H9 (cell line): ENCODE data around the gene CDK5R1. TPM values are rescaled to one million over a fixed set of nuclear protein-coding genes. Genes with fewer than 3 reads are reported as not detected.

Source experiments
- DNase-seq: peaks from one replicate; pipeline ENCODE4 v3.0.0-alpha.2; 2017
- H2AFZ ChIP-seq: one replicate; pipeline ENCODE4 v1.6.1; 2013; ENCODE audit warnings: mild to moderate bottlenecking, low read length, control low read depth, moderate library complexity
- H2AK5ac ChIP-seq: 2 replicates; pipeline ENCODE4 v1.6.1; 2013; ENCODE audit warnings: low read length, control low read depth, mixed read lengths; ENCODE audit not compliant: insufficient read length
- H2BK120ac ChIP-seq: one replicate; pipeline ENCODE4 v1.6.1; 2013; ENCODE audit warnings: low read depth, mild to moderate bottlenecking, low read length, control low read depth, inconsistent platforms; ENCODE audit not compliant: poor library complexity, severe bottlenecking
- H2BK12ac ChIP-seq: 2 replicates; pipeline ENCODE4 v1.6.1; 2013; ENCODE audit warnings: low read length, control low read depth, mixed read lengths, low read depth; ENCODE audit not compliant: insufficient read length
- H2BK15ac ChIP-seq: 2 replicates; pipeline ENCODE4 v1.6.1; 2013; ENCODE audit warnings: low read depth, low read length, control low read depth
- H2BK20ac ChIP-seq: one replicate; pipeline ENCODE4 v1.6.1; 2013; ENCODE audit warnings: low read depth, mild to moderate bottlenecking, low read length, control low read depth, inconsistent platforms; ENCODE audit not compliant: poor library complexity, severe bottlenecking
- H2BK5ac ChIP-seq: 2 replicates; pipeline ENCODE4 v1.6.1; 2013; ENCODE audit warnings: low read length, control low read depth, mixed read lengths; ENCODE audit not compliant: insufficient read length
- H3K14ac ChIP-seq: 2 replicates; pipeline ENCODE4 v1.6.1; 2013; ENCODE audit warnings: low read length, control low read depth; ENCODE audit not compliant: insufficient read depth
- H3K18ac ChIP-seq: 2 replicates; pipeline ENCODE4 v1.6.1; 2013; ENCODE audit warnings: low read depth, mild to moderate bottlenecking, mixed read lengths, low read length, control low read depth; ENCODE audit not compliant: insufficient read length
- H3K23ac ChIP-seq: 2 replicates; pipeline ENCODE4 v1.6.1; 2013; ENCODE audit warnings: low read length, control low read depth, mixed read lengths, low read depth; ENCODE audit not compliant: insufficient read length
- H3K23me2 ChIP-seq: 2 replicates; pipeline ENCODE4 v1.6.1; 2013; ENCODE audit warnings: low read depth, mild to moderate bottlenecking, mixed read lengths, low read length, control low read depth; ENCODE audit not compliant: insufficient read length, poor library complexity, severe bottlenecking
- H3K27ac ChIP-seq: 2 replicates; pipeline ENCODE4 v1.5.1; 2013; ENCODE audit warnings: low read length, control low read depth, mixed read lengths, low read depth; ENCODE audit not compliant: insufficient read length
- H3K27me3 ChIP-seq: 2 replicates; pipeline ENCODE4 v1.6.1; 2013; ENCODE audit warnings: low read length, control low read depth, inconsistent platforms; ENCODE audit not compliant: insufficient read depth
- H3K4ac ChIP-seq: 2 replicates; pipeline ENCODE4 v1.6.1; 2013; ENCODE audit warnings: low read depth, mild to moderate bottlenecking, control low read depth, inconsistent platforms, low read length, moderate library complexity
- H3K4me1 ChIP-seq: 2 replicates; pipeline ENCODE4 v1.6.1; 2013; ENCODE audit warnings: low read length, control low read depth, inconsistent platforms; ENCODE audit not compliant: insufficient read depth
- H3K4me2 ChIP-seq: 2 replicates; pipeline ENCODE4 v1.6.1; 2013; ENCODE audit warnings: low read length, control low read depth, mixed read lengths; ENCODE audit not compliant: insufficient read length, insufficient read depth
- H3K56ac ChIP-seq: 2 replicates; pipeline ENCODE4 v1.6.1; 2013; ENCODE audit warnings: low read depth, mild to moderate bottlenecking, mixed read lengths, low read length, control low read depth; ENCODE audit not compliant: insufficient read length
- H3K79me1 ChIP-seq: 2 replicates; pipeline ENCODE4 v1.6.1; 2013; ENCODE audit warnings: low read depth, mild to moderate bottlenecking, moderate library complexity, low read length, control low read depth, inconsistent platforms; ENCODE audit not compliant: insufficient read depth, poor library complexity, severe bottlenecking
- H3K79me2 ChIP-seq: 2 replicates; pipeline ENCODE4 v1.6.1; 2013; ENCODE audit warnings: low read length, control low read depth, inconsistent platforms; ENCODE audit not compliant: insufficient read depth
- H3K9ac ChIP-seq: 2 replicates; pipeline ENCODE4 v1.6.1; 2013; ENCODE audit warnings: low read length, control low read depth, mixed read lengths; ENCODE audit not compliant: insufficient read length; ENCODE audit errors: extremely low read depth
- H3K9me3 ChIP-seq: one replicate; pipeline ENCODE4 v1.6.1; 2013; ENCODE audit warnings: low read depth, low read length, inconsistent platforms; ENCODE audit not compliant: control insufficient read depth
- H3T11ph ChIP-seq: one replicate; pipeline ENCODE4 v1.6.1; 2013; ENCODE audit warnings: mild to moderate bottlenecking, low read length, control low read depth, inconsistent platforms
- H4K20me1 ChIP-seq: one replicate; pipeline ENCODE4 v1.6.1; 2013; ENCODE audit not compliant: control insufficient read depth, insufficient read length, insufficient read depth
- H4K5ac ChIP-seq: 2 replicates; pipeline ENCODE4 v1.6.1; 2013; ENCODE audit warnings: low read depth, mild to moderate bottlenecking, mixed read lengths, low read length, control low read depth; ENCODE audit not compliant: insufficient read length
- H4K8ac ChIP-seq: replicated peaks from 2 replicates; pipeline ENCODE4 v1.6.1; 2013; ENCODE audit warnings: low read length, control low read depth, mixed read lengths, low read depth; ENCODE audit not compliant: insufficient read length
- H4K91ac ChIP-seq: 2 replicates; pipeline ENCODE4 v1.6.1; 2013; ENCODE audit warnings: low read depth, mild to moderate bottlenecking, moderate library complexity, mixed read lengths, low read length, control low read depth; ENCODE audit not compliant: insufficient read length
- H3K27ac Mint-ChIP-seq, 3 experiments: 2 replicates in 2 of 3; 3 replicates in 1 of 3; pipeline ENCODE4 v1.8.0; 2020 to 2021; ENCODE audit warnings: mixed read lengths in 3 of 3, mild to moderate bottlenecking in 1 of 3, moderate library complexity in 1 of 3
- H3K27me3 Mint-ChIP-seq: 2 replicates; pipeline ENCODE4 v1.8.0; 2021; ENCODE audit warnings: low read depth, mild to moderate bottlenecking, moderate library complexity, mixed read lengths
- H3K36me3 Mint-ChIP-seq, 3 experiments: 2 replicates in 2 of 3; 3 replicates in 1 of 3; pipeline ENCODE4 v1.8.0; 2020 to 2021; ENCODE audit warnings: low read depth in 3 of 3, mixed read lengths in 3 of 3; ENCODE audit not compliant: insufficient read depth in 1 of 3
- H3K4me1 Mint-ChIP-seq, 2 experiments: 2 replicates each; pipeline ENCODE4 v1.8.0; 2020; ENCODE audit warnings: mixed read lengths in 2 of 2
- H3K4me3 Mint-ChIP-seq, 2 experiments: 2 replicates in 1 of 2; 3 replicates in 1 of 2; pipeline ENCODE4 v1.8.0; 2020 to 2021; ENCODE audit warnings: mild to moderate bottlenecking in 2 of 2, mixed read lengths in 2 of 2, moderate library complexity in 1 of 2
- H3K9me3 Mint-ChIP-seq, 2 experiments: 2 replicates in 1 of 2; 3 replicates in 1 of 2; pipeline ENCODE4 v1.8.0; 2020; ENCODE audit warnings: mild to moderate bottlenecking in 2 of 2, mixed read lengths in 2 of 2, moderate library complexity in 1 of 2
- CTCF ChIP-seq: fragments of 200-600 bp; sonication (generic); conservative IDR thresholded peaks from 3 replicates; pipeline ENCODE4 v1.8.0; 2021; ENCODE audit warnings: antibody characterized with exemption, mild to moderate bottlenecking
- WGBS: extraction: QIAGEN DNeasy Blood & Tissue Kit; methylation state at CpG from one replicate; pipeline ENCODE4 v1.1.7; 2013; ENCODE audit warnings: missing lambda C conversion rate, low lambda C conversion rate, mixed read lengths; ENCODE audit not compliant: insufficient read length; ENCODE audit errors: extremely low coverage; 5-methylcytosine and 5-hydroxymethylcytosine counted together
- total RNA-seq: library from RNA; stranded (reverse); gene quantifications from 2 replicates; pipeline ENCODE4 v1.2.1, GENCODE V29; 2021

CDK5R1 gene
- total RNA-seq, 1 experiment from 2014 or later, result 11.4 TPM

- WGBS, result no CpG with 5 or more reads among the region's 8 CpGs
- Histone ChIP-seq H3K4ac (no peak overlapping the region), H2AFZ (no peak overlapping the region), H3T11ph (no peak overlapping the region), H3K79me2 (0 out of 2 replicates have a peak, but pooled peaks cover 3% of the 10 kb centered on the region), H3K79me1 (no peaks in the 10 kb centered on the region), H3K4me2 (no peak overlapping the region), H4K91ac (no peak overlapping the region), H2BK12ac (no peak overlapping the region), H4K5ac (no peak overlapping the region), H2BK120ac (no peak overlapping the region), H3K27me3 (no peaks in the 10 kb centered on the region), H3K4me1 (no peaks in the 10 kb centered on the region), H3K18ac (no peak overlapping the region), H3K9me3 (no peaks in the 10 kb centered on the region), H2BK15ac (no peak overlapping the region), H3K23me2 (no peaks in the 10 kb centered on the region), H4K20me1 (no peaks in the 10 kb centered on the region), H3K56ac (no peak overlapping the region), H3K23ac (no peak overlapping the region), H2BK5ac (no peak overlapping the region), H4K8ac (no peak overlapping the region), H3K14ac (no peak overlapping the region), H3K9ac (no peak overlapping the region), H2BK20ac (no peak overlapping the region), H3K27ac (no peak overlapping the region), H2AK5ac (no peak overlapping the region)
- Mint-ChIP-seq H3K4me3 (no peak overlapping the region), H3K27ac (no peak overlapping the region; a peak in 1 of 7 replicates), H3K36me3 (peaks cover 62 to 90% (median 90%) of the 10 kb centered on the region in 3 experiments), H3K4me1 (peaks cover 10 to 17% of the 10 kb centered on the region in 2 experiments), H3K9me3 (no peaks in the 10 kb centered on the region), H3K27me3 (no peaks in the 10 kb centered on the region)
- no peak for DNase-seq
- TF ChIP-seq CTCF, result no peak
These were observed 9.6 kb upstream of the CDK5R1 start for GRCh38 chr17:32477220-32477619.
